Thyroid gland (tissue), 4 donors: ENCODE results near the gene HNRNPAB. TPM values are rescaled to one million over a fixed set of nuclear protein-coding genes. Genes with fewer than 3 reads are reported as not detected.

Experiments used
- DNase-seq, 2 donors: peaks; one replicate each; pipeline ENCODE4 v3.0.0-alpha.2; 2019
- H3K27ac ChIP-seq, 3 donors: fragments of 200-600 bp; sonication (generic); 1 replicate in 2 of 3; 2 replicates in 1 of 3; pipeline ENCODE4 v1.5.1; 2016 to 2019; ENCODE audit warnings: mild to moderate bottlenecking in 1 of 3, moderate library complexity in 1 of 3
- H3K27me3 ChIP-seq: fragments of 200-600 bp; sonication (generic); one replicate; pipeline ENCODE4 v1.5.1; 2019
- H3K36me3 ChIP-seq, 2 donors: fragments of 200-600 bp; sonication (generic); one replicate each; pipeline ENCODE4 v1.5.1; 2016 to 2019
- H3K4me1 ChIP-seq, 2 donors: fragments of 200-600 bp; sonication (generic); one replicate each; pipeline ENCODE4 v1.5.1; 2017 to 2019
- H3K4me3 ChIP-seq, 3 donors: fragments of 200-600 bp; sonication (generic); replicated peaks in 1 of 3; 1 replicate in 2 of 3; 2 replicates in 1 of 3; pipeline ENCODE4 v1.5.1; 2016; ENCODE audit warnings: mild to moderate bottlenecking in 1 of 3
- H3K9me3 ChIP-seq: fragments of 200-600 bp; sonication (generic); one replicate; pipeline ENCODE4 v1.5.1; 2017
- CTCF ChIP-seq, 6 experiments: fragments of 200-600 bp in 3 of 6; fragments of 450-650 bp in 3 of 6; sonication (generic) in 3 of 6; IDR thresholded peaks; one replicate each; pipeline ENCODE4 v1.5.1; 2016 to 2019; ENCODE audit warnings: antibody characterized with exemption in 6 of 6, mild to moderate bottlenecking in 2 of 6, inconsistent platforms in 1 of 6, moderate library complexity in 1 of 6
- POLR2A ChIP-seq, 2 donors: fragments of 450-650 bp; IDR thresholded peaks; one replicate each; pipeline ENCODE4 v1.6.1; 2017; ENCODE audit warnings: antibody characterized with exemption in 2 of 2, mild to moderate bottlenecking in 2 of 2, moderate library complexity in 1 of 2
- WGBS, 2 donors: methylation state at CpG; one replicate each; pipeline ENCODE4 v1.1.5; 2017; 5-methylcytosine and 5-hydroxymethylcytosine counted together
- intact Hi-C: fragments of 100-400 bp; cut with DNase I; formaldehyde crosslinking; loops from one replicate; pipeline ENCODE4 v1.15.1; 2023
- total RNA-seq, 4 donors: library from RNA; depleted of rRNA; stranded (reverse); fragments of >200 nt; gene quantifications; one replicate each; pipeline ENCODE4 v1.2.3, GENCODE V29; 2016

Gene HNRNPAB
- total RNA-seq, 4 donors from 2014 or later, result 65.0 to 111 (median 90.4) TPM

GRCh38 chr5:178222292-178222691, 18.0 kb downstream of the HNRNPAB start:
- WGBS, 2 donors, result 100% methylated on average over 11 to 15 of the region's 15 CpGs
- no peak for TF ChIP-seq CTCF (IDR thresholded peaks at IDR 0.05)
- no peak for TF ChIP-seq POLR2A (IDR thresholded peaks at IDR 0.05)
- H3K27ac ChIP-seq, result no peak overlapping the region
- peaks cover 6 to 14% of the 10 kb centered on the region in 2 donors for H3K4me1 ChIP-seq
- DNase-seq, result no peak
- H3K9me3 ChIP-seq, result no peaks in the 10 kb centered on the region
- H3K27me3 ChIP-seq, result no peaks in the 10 kb centered on the region
- intact Hi-C loops, result no loop called here
- peaks cover under 1 to 7% of the 10 kb centered on the region in 2 donors for H3K36me3 ChIP-seq
- no peak overlapping the region for H3K4me3 ChIP-seq

GRCh38 chr5:178223196-178223773, 19.0 kb downstream of the HNRNPAB start:
- WGBS, 2 donors, result 72 to 73% methylated on average over 5 of the region's 5 CpGs
- Histone ChIP-seq H3K36me3 (peaks cover 8 to 10% of the 10 kb centered on the region in 2 donors), H3K27ac (peak overlapping the region in 1 of 3 donors; percentile 17), H3K9me3 (no peaks in the 10 kb centered on the region), H3K4me1 (peaks cover 6 to 14% of the 10 kb centered on the region in 2 donors), H3K4me3 (no peak overlapping the region), H3K27me3 (no peaks in the 10 kb centered on the region)
- TF ChIP-seq CTCF (IDR thresholded peaks at IDR 0.05), result no peak
- TF ChIP-seq POLR2A (IDR thresholded peaks at IDR 0.05), result no peak
- DNase-seq, result no peak
- intact Hi-C loops, result no loop called here

GRCh38 chr5:178223828-178224335, 19.5 kb downstream of the HNRNPAB start:
- Histone ChIP-seq H3K36me3 (peaks cover 7 to 14% of the 10 kb centered on the region in 2 donors), H3K9me3 (no peaks in the 10 kb centered on the region), H3K4me3 (no peak overlapping the region), H3K27me3 (no peaks in the 10 kb centered on the region), H3K27ac (peak overlapping the region in 2 of 3 donors; percentile 17 to 24), H3K4me1 (peaks cover 6 to 14% of the 10 kb centered on the region in 2 donors)
- 25 to 41% methylated on average over 10 to 13 of the region's 13 CpGs for WGBS, 2 donors
- TF ChIP-seq CTCF (IDR thresholded peaks at IDR 0.05) (peak in 1 of 6 experiments; percentile 21), POLR2A (IDR thresholded peaks at IDR 0.05) (no peak)
- DNase-seq, result peak; percentile 82 to 86
- intact Hi-C loops, result no loop called here

DNA sequence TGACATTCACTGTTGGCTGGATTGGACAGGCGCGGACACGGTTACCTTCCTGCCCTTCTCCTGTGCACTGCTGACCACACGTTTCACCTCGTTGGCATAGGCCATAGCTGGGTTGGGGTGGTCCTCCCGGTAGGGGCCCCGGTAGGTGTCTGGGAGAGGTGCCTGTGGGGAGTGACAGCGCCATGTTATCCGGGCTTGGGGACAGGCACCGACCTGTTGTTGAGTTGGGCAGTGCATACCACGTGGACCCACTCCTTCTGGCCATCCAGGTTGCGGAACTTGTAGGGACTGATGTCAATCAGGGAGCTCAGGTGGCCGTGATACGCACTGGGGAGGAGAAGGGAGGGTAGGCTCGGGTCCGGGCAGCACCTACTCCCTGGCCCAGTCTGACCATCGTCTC, 20.1 kb downstream of the HNRNPAB start:
- intact Hi-C loops, result no loop called here
- 91 to 94% methylated on average over 16 to 17 of the region's 17 CpGs for WGBS, 2 donors
- H3K36me3 ChIP-seq, result peaks cover 10 to 14% of the 10 kb centered on the region in 2 donors
- no peaks in the 10 kb centered on the region for H3K9me3 ChIP-seq
- H3K27ac ChIP-seq, result peak overlapping the region in 1 of 3 donors; percentile 24
- peaks cover 6 to 14% of the 10 kb centered on the region in 2 donors for H3K4me1 ChIP-seq
- no peaks in the 10 kb centered on the region for H3K27me3 ChIP-seq
- no peak overlapping the region for H3K4me3 ChIP-seq
- TF ChIP-seq CTCF (IDR thresholded peaks at IDR 0.05), result no peak
- no peak for TF ChIP-seq POLR2A (IDR thresholded peaks at IDR 0.05)
- no peak for DNase-seq

DNA sequence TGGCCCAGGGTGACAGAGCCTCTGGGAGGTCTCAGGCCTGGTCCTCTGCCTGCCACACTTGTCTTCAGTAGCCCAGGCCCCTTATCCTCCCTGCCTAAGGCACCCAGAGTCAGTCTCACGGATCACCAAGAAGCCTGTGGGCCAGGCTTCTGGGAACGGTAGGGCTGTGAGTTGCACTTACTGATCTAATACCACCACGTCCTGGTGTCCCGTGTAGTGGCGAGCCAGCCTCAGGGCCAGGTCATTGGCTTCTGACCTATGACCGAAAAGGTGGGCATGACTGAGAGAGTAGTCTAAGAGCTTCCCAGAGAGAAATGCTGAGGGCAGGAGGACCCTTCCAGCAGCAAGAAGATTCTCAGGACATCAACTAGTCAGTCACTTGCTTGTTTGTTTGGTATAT, 20.8 kb downstream of the HNRNPAB start:
- no peak for DNase-seq
- no peak for TF ChIP-seq CTCF (IDR thresholded peaks at IDR 0.05)
- TF ChIP-seq POLR2A (IDR thresholded peaks at IDR 0.05), result no peak
- H3K27ac ChIP-seq, result no peak overlapping the region

More for the DNA sequence above, 20.8 kb downstream of the HNRNPAB start:
- no peaks in the 10 kb centered on the region for H3K27me3 ChIP-seq
- no peak overlapping the region for H3K4me3 ChIP-seq
- no peaks in the 10 kb centered on the region for H3K9me3 ChIP-seq
- 96 to 100% methylated on average over 1 to 6 of the region's 6 CpGs for WGBS, 2 donors
- intact Hi-C loops, result no loop called here
- peaks cover 6 to 19% of the 10 kb centered on the region in 2 donors for H3K4me1 ChIP-seq
- peaks cover 14 to 17% of the 10 kb centered on the region in 2 donors for H3K36me3 ChIP-seq
